Bronchial epithelial cell (primary cell): ENCODE results near the gene CCDC152. TPM values are rescaled to one million over a fixed set of nuclear protein-coding genes. Genes with fewer than 3 reads are reported as not detected.
A peak's percentile ranks its signal among the peaks of the same experiment; 100 is the strongest.
"Not testable (repeated sequence)": the region's sequence is repeated elsewhere in the genome, so short reads cannot be mapped to it uniquely, and the experiment has no call there.

Experiments
- DNase-seq: peaks from one replicate; pipeline ENCODE4 v3.0.0-alpha.2; 2010; ENCODE audit warnings: low read depth
- FAIRE-seq: peaks from 2 replicates; lab custom pipeline; 2011; peaks lifted over from hg19 to GRCh38; lab: Jason Lieb, UNC
- H3K27me3 ChIP-seq: 2 replicates; pipeline ENCODE4 v1.5.1; 2011; ENCODE audit warnings: low read length; ENCODE audit not compliant: control insufficient read depth, insufficient read depth
- H3K36me3 ChIP-seq: 2 replicates; pipeline ENCODE4 v1.5.1; 2011; ENCODE audit warnings: low read length; ENCODE audit not compliant: control insufficient read depth, insufficient read depth
- H3K4me3 ChIP-seq: 2 replicates; pipeline ENCODE4 v1.5.1; 2011; ENCODE audit warnings: mild to moderate bottlenecking, low read depth, low read length, control low read depth
- CTCF ChIP-seq: IDR thresholded peaks from 2 replicates; pipeline ENCODE4 v1.5.1; 2011; ENCODE audit warnings: mild to moderate bottlenecking, moderate library complexity, low read length, control low read depth, inconsistent platforms; ENCODE audit not compliant: insufficient read depth, severe bottlenecking
- total RNA-seq: library from RNA; depleted of rRNA; stranded (reverse); fragments of >200 nt; gene quantifications from 2 replicates; pipeline ENCODE4 v1.2.1, GENCODE V29; 2014

CCDC152 gene
- total RNA-seq, 1 donor from 2014 or later = under 0.01 TPM

DNA sequence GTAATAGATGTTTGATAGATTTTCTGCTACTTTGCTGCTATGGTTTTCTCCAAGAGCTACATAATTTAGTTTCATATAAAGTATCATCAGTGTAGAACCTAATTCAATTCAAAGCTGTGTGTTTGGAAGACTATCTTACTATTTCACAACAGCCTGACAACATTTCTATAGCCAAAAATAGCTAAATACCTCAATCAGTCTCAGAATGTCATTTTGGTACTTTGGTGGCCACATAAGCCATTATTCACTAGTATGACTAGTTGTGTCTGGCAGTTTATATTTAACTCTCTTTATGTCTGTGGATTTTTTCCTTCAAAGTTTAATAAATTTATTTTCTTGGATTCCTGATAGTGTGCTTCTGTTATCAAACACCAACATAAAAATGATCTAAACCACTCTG lies 35.1 kb upstream of the CCDC152 start:
- FAIRE-seq (no peak), DNase-seq (no peak)

DNA sequence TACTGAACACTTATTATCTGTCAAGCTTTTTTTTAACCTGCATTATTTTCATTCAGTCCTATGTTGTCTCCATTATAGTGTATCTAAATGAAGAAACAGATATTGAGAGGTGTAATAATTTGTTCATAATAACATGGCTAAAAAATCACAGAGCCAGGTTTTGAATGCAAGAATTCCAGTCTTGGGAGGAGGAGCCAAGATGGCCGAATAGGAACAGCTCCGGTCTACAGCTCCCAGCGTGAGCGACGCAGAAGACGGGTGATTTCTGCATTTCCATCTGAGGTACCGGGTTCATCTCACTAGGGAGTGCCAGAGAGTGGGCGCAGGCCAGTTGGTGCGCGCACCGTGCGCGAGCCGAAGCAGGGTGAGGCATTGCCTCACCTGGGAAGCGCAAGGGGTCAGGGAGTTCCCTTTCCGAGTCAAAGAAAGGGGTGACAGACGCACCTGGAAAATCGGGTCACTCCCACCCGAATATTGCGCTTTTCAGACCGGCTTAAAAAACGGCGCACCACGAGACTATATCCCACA lies 22.0 kb upstream of the CCDC152 start:
- DNase-seq, FAIRE-seq, H3K4me3 ChIP-seq, H3K27me3 ChIP-seq, H3K36me3 ChIP-seq: not testable (repeated sequence)

More for the DNA sequence above, 35.1 kb upstream of the CCDC152 start:
- TF ChIP-seq CTCF = no peak
- Histone ChIP-seq H3K36me3 (no peaks in the 10 kb centered on the region), H3K4me3 (no peak overlapping the region), H3K27me3 (no peaks in the 10 kb centered on the region)

GRCh38 chr5:42740920-42741319 lies 15.7 kb upstream of the CCDC152 start:
- no peak overlapping the region for H3K4me3 ChIP-seq
- DNase-seq (no peak), FAIRE-seq (no peak)
- no peaks in the 10 kb centered on the region for H3K36me3 ChIP-seq
- TF ChIP-seq CTCF = no peak
- no peaks in the 10 kb centered on the region for H3K27me3 ChIP-seq

DNA sequence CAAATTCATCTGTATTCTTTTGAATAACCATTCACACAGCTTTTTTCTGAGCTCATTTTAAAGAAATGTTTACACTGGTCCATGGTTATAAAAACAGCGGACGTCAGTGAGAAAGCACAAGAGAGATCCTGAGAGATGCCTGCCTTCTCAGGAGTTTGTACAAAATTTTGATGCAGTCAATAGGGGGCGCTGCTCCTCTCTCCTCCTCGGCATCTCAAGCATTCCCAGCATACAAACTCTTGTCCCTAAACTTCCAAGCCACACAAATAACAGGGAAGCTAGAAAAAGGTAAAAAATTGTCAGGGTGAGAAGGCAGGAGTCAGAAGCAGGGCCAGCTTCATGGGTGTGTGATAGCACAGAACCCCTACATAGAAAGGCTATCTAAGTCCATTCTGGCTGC lies 11.2 kb upstream of the CCDC152 start:
- DNase-seq = no peak
- FAIRE-seq = no peak
- TF ChIP-seq CTCF = peak; percentile 43
- H3K27me3 ChIP-seq = no peaks in the 10 kb centered on the region
- no peaks in the 10 kb centered on the region for H3K36me3 ChIP-seq
- H3K4me3 ChIP-seq = no peak overlapping the region

DNA sequence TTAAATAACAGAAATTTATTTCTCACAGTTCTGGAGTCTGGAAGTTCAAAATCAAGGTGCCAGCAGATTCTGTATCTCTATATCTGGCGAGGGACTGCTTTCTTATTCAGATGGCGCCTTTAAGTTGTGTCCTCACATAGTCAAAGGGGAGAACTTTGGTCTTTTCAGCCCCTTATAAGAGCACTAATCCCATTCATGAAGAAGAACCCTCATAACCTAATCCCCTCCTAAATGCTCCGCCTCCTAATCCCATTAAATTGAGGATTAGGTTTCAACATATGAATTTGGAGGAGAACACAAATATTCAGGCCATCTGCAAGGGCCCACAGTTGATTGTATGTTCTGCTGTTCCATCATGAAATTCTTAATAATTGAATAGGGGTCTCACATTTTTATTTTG lies 10.8 kb upstream of the CCDC152 start:
- Histone ChIP-seq H3K27me3 (no peaks in the 10 kb centered on the region), H3K36me3 (no peaks in the 10 kb centered on the region), H3K4me3 (no peak overlapping the region)
- TF ChIP-seq CTCF = no peak
- FAIRE-seq (no peak), DNase-seq (no peak)

- H3K36me3 ChIP-seq = no peaks in the 10 kb centered on the region
- FAIRE-seq (no peak), DNase-seq (peak; percentile 11)
- TF ChIP-seq CTCF = no peak
- H3K4me3 ChIP-seq = no peak overlapping the region
- no peaks in the 10 kb centered on the region for H3K27me3 ChIP-seq
These were observed 7.6 kb upstream of the CCDC152 start for GRCh38 chr5:42749020-42749419.
